WTC11 (cell line): ENCODE results near the gene GCA. TPM values are rescaled to one million over a fixed set of nuclear protein-coding genes. Genes with fewer than 3 reads are reported as not detected.

Experiments used
- ATAC-seq: fragments of 200-7000 bp; cut with Tn5 transposase; 2 replicates; pipeline ENCODE4 v1.10.0; 2021; ENCODE audit warnings: mild to moderate bottlenecking, moderate library complexity
- CTCF ChIA-PET: fragments of 300-600 bp; sonication (Branson Sonifier 250); formaldehyde crosslinking; loops from one replicate; lab custom pipeline; 2021; ENCODE audit warnings: antibody characterized with exemption; lab: Charles Lee
- POLR2A ChIA-PET: fragments of 350-600 bp; sonication (Branson Sonifier 250); formaldehyde crosslinking; loops from one replicate; lab custom pipeline; 2021; ENCODE audit warnings: antibody characterized with exemption; lab: Charles Lee
- DNase-seq: peaks from one replicate; pipeline ENCODE4 v3.0.0; 2021; ENCODE audit warnings: low spot score
- H3K27ac Mint-ChIP-seq: 2 replicates; pipeline ENCODE4 v1.8.0; 2021; ENCODE audit warnings: mixed read lengths
- H3K27me3 Mint-ChIP-seq: 2 replicates; pipeline ENCODE4 v1.8.0; 2021; ENCODE audit warnings: low read depth, mild to moderate bottlenecking, moderate library complexity, mixed read lengths
- H3K36me3 Mint-ChIP-seq: 2 replicates; pipeline ENCODE4 v1.8.0; 2021; ENCODE audit warnings: mixed read lengths
- H3K4me1 Mint-ChIP-seq: 2 replicates; pipeline ENCODE4 v1.8.0; 2022; ENCODE audit warnings: mixed read lengths
- H3K4me3 Mint-ChIP-seq: 2 replicates; pipeline ENCODE4 v1.8.0; 2021; ENCODE audit warnings: mild to moderate bottlenecking, moderate library complexity, mixed read lengths
- H3K9me3 Mint-ChIP-seq: 2 replicates; pipeline ENCODE4 v1.8.0; 2021; ENCODE audit warnings: mixed read lengths
- AR ChIP-seq: fragments of 250-450 bp; sonication (Bioruptor Pico); IDR thresholded peaks from 2 replicates; pipeline ENCODE4 v1.9.0; 2021; ENCODE audit warnings: mild to moderate bottlenecking
- CDX4 ChIP-seq: fragments of 250-450 bp; sonication (Bioruptor Pico); IDR thresholded peaks from 2 replicates; pipeline ENCODE4 v1.9.0; 2021; ENCODE audit warnings: moderate library complexity, mild to moderate bottlenecking, inconsistent platforms, borderline replicate concordance
- CTCF ChIP-seq: fragments of 200-600 bp; IDR thresholded peaks from 2 replicates; pipeline ENCODE4 v1.8.0; 2022; ENCODE audit warnings: antibody characterized with exemption
- EMX1 ChIP-seq: fragments of 250-450 bp; sonication (Bioruptor Pico); IDR thresholded peaks from 2 replicates; pipeline ENCODE4 v1.8.0; 2021; ENCODE audit warnings: mild to moderate bottlenecking
- SOX15 ChIP-seq: fragments of 250-450 bp; sonication (Bioruptor Pico); IDR thresholded peaks from 2 replicates; pipeline ENCODE4 v1.9.0; 2021; ENCODE audit warnings: mild to moderate bottlenecking
- ZNF263 ChIP-seq: sonication (generic); formaldehyde crosslinking; IDR thresholded peaks from 2 replicates; pipeline ENCODE4 v1.8.1; 2022; ENCODE audit warnings: low read depth, mild to moderate bottlenecking, moderate library complexity, missing genetic modification reagents
- ZNF281 ChIP-seq: sonication (generic); formaldehyde crosslinking; IDR thresholded peaks from 2 replicates; pipeline ENCODE4 v1.8.0; 2023; ENCODE audit warnings: mild to moderate bottlenecking, missing genetic modification reagents
- total RNA-seq: library from RNA; stranded (reverse); gene quantifications from 3 replicates; pipeline ENCODE4 v1.2.3, GENCODE V29; 2021
- TF ChIP-seq, protein P1 (sequence below): sonication (generic); formaldehyde crosslinking; IDR thresholded peaks from 2 replicates; pipeline ENCODE4 v1.8.1; 2022; ENCODE audit warnings: low read depth, mild to moderate bottlenecking, moderate library complexity, missing genetic modification reagents, borderline replicate concordance
- TF ChIP-seq, protein P2 (sequence below): sonication (generic); formaldehyde crosslinking; IDR thresholded peaks from 2 replicates; pipeline ENCODE4 v1.8.1; 2023; ENCODE audit warnings: mild to moderate bottlenecking, missing genetic modification reagents, moderate library complexity

Gene GCA
- total RNA-seq, 1 experiment from 2014 or later, result 42.1 TPM

DNA sequence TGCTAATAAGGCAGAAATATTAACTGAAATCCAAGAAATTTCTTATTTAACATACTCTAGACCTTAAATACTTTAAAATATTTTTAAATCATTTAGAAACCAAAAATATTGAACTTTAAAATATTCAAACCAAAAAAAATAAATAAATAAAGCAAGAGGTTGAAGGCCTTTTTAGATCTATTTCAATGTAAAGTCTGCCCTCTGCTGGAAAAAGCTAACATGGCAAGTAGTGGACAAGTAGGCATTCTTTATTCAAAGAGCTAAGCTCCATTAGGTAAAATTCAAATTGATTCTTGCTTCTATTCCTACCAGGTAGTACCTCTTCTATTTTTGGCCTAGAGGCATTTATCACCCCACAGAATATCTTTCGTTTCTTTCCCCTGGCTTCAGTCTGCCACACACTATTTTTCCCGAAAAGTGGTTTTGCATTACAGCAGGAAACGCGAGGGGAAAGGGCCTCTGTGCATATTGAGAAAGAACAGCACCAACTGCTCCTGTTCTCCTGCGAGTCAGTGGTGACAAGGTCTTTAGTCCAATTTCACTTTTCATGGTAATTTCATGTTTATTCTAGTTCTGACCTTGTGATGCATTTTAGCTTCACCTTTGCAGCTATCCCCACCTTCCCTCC lies 45.9 kb upstream of the GCA start:
- Mint-ChIP-seq H3K4me3 (no peak overlapping the region), H3K27ac (no peak overlapping the region), H3K9me3 (no peaks in the 10 kb centered on the region), H3K27me3 (no peaks in the 10 kb centered on the region), H3K4me1 (no peaks in the 10 kb centered on the region), H3K36me3 (no peaks in the 10 kb centered on the region)
- ChIA-PET POLR2A (no interaction called here), CTCF (interaction anchor here (0.6 to 4.0 kb wide), 45 partner anchors 10 to 712 kb away, joined by 3 to 107 read pairs (median 5); partner anchors contain the start of gene IFIH1)
- TF ChIP-seq CDX4 (CRISPR knock-in tag) (no peak), EMX1 (no peak), SOX15 (CRISPR knock-in tag) (no peak), CTCF (peak; percentile 61)
- peak; percentile 64 for ATAC-seq
- peak; percentile 33 for DNase-seq

GRCh38 chr2:162298669-162299335 lies 45.1 kb upstream of the GCA start:
- Mint-ChIP-seq H3K27me3 (no peaks in the 10 kb centered on the region), H3K27ac (no peak overlapping the region)
- ATAC-seq, result no peak
- TF ChIP-seq, protein P1, sequence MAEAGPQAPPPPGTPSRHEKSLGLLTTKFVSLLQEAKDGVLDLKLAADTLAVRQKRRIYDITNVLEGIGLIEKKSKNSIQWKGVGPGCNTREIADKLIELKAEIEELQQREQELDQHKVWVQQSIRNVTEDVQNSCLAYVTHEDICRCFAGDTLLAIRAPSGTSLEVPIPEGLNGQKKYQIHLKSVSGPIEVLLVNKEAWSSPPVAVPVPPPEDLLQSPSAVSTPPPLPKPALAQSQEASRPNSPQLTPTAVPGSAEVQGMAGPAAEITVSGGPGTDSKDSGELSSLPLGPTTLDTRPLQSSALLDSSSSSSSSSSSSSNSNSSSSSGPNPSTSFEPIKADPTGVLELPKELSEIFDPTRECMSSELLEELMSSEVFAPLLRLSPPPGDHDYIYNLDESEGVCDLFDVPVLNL, result no peak
- TF ChIP-seq, protein P2, sequence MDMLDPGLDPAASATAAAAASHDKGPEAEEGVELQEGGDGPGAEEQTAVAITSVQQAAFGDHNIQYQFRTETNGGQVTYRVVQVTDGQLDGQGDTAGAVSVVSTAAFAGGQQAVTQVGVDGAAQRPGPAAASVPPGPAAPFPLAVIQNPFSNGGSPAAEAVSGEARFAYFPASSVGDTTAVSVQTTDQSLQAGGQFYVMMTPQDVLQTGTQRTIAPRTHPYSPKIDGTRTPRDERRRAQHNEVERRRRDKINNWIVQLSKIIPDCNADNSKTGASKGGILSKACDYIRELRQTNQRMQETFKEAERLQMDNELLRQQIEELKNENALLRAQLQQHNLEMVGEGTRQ (CRISPR knock-in tag), result no peak
- no peak for TF ChIP-seq ZNF281 (CRISPR knock-in tag)
- TF ChIP-seq ZNF263 (CRISPR knock-in tag), result no peak
- no peak for TF ChIP-seq CTCF
- no peak for TF ChIP-seq AR (CRISPR knock-in tag)
- TF ChIP-seq, all 79 proteins: peak for 0
- Mint-ChIP-seq H3K4me1 (no peaks in the 10 kb centered on the region), H3K4me3 (no peak overlapping the region), H3K36me3 (no peaks in the 10 kb centered on the region), H3K9me3 (no peaks in the 10 kb centered on the region)
- no peak for DNase-seq
- POLR2A ChIA-PET, result no interaction called here
- CTCF ChIA-PET, result interaction anchor here (0.6 to 4.0 kb wide), 44 partner anchors 10 to 713 kb away, joined by 3 to 107 read pairs (median 5); partner anchors contain the start of gene IFIH1
